K562 (cell line): Measurements from ENCODE around the gene JAK3. TPM values are rescaled to one million over a fixed set of nuclear protein-coding genes. Genes with fewer than 3 reads are reported as not detected.

ENCODE experiments used
- ATAC-seq: fragments of 200-7000 bp; cut with Tn5 transposase; 3 replicates; pipeline ENCODE4 v1.9.1; 2020; ENCODE audit warnings: moderate library complexity
- BruUV-seq: library from RNA; stranded (reverse); fragments of 400-500 nt; replicated peaks from 2 replicates; lab custom pipeline; 2021; lab: Mats Ljungman, UMichigan
- CTCF ChIA-PET: fragments of 300-600 bp; formaldehyde crosslinking; extraction: SDS; loops from one replicate; lab custom pipeline; 2021; ENCODE audit warnings: low intra/inter-chr PET ratio; lab: Yijun Ruan, JAX
- POLR2A ChIA-PET: fragments of 300-600, 350-650 bp; sonication (Branson Sonifier 250); formaldehyde crosslinking; extraction: SDS; loops from one replicate; lab custom pipeline; 2021; ENCODE audit warnings: antibody characterized with exemption, inconsistent platforms; lab: Yijun Ruan, JAX
- DNase-seq, 4 experiments: peaks; one replicate each; pipeline versions ENCODE4 v3.0.0 to v3.0.0-alpha.2; 2011 to 2018; ENCODE audit warnings: low spot score in 3 of 4, mixed read lengths in 3 of 4; ENCODE audit errors: extremely low read depth in 1 of 4
- FAIRE-seq: peaks from 2 replicates; lab custom pipeline; 2011; peaks lifted over from hg19 to GRCh38; lab: Jason Lieb, UNC
- H2AFZ ChIP-seq: 2 replicates; pipeline ENCODE4 v1.6.0; 2011; ENCODE audit warnings: low read depth, low read length, control low read depth, inconsistent platforms
- H3K27ac ChIP-seq: fragments of 200-600 bp; 3 replicates; pipeline ENCODE4 v1.8.0; 2011; ENCODE audit warnings: low read depth, mild to moderate bottlenecking, control low read depth, inconsistent platforms, low read length, moderate library complexity, mixed read lengths; ENCODE audit errors: extremely low read depth
- H3K27me3 ChIP-seq, 2 experiments: fragments of 300-600 bp in 1 of 2; 2 replicates in 1 of 2; 3 replicates in 1 of 2; pipeline versions ENCODE4 v1.6.0 to v1.8.0; 2011; ENCODE audit warnings: inconsistent platforms in 2 of 2, low read length in 2 of 2, mild to moderate bottlenecking in 1 of 2, mixed read lengths in 1 of 2, moderate library complexity in 1 of 2; ENCODE audit not compliant: control insufficient read depth in 2 of 2, insufficient read depth in 2 of 2
- H3K36me3 ChIP-seq: fragments of 300-600 bp; 3 replicates; pipeline ENCODE4 v1.8.0; 2011; ENCODE audit warnings: mild to moderate bottlenecking, low read length, inconsistent platforms; ENCODE audit not compliant: control insufficient read depth, insufficient read depth
- H3K4me1 ChIP-seq, 2 experiments: fragments of 200-600 bp in 1 of 2; replicated peaks in 1 of 2; 2 replicates in 1 of 2; 3 replicates in 1 of 2; pipeline versions ENCODE4 v1.5.1 to v1.8.0; 2011; ENCODE audit warnings: inconsistent platforms in 2 of 2, low read length in 2 of 2, mild to moderate bottlenecking in 1 of 2, mixed read lengths in 1 of 2, moderate library complexity in 1 of 2; ENCODE audit not compliant: control insufficient read depth in 2 of 2, insufficient read depth in 2 of 2
- H3K4me2 ChIP-seq: 2 replicates; pipeline ENCODE4 v1.6.1; 2011; ENCODE audit warnings: low read length, control low read depth, inconsistent platforms, mixed read lengths; ENCODE audit not compliant: insufficient read depth
- H3K4me3 ChIP-seq: fragments of 200-600 bp; sonication (generic), shearing (Covaris generic); 2 replicates; pipeline ENCODE4 v1.5.1; 2016; ENCODE audit warnings: control low read depth, inconsistent platforms
- H3K79me2 ChIP-seq: fragments of 200-600 bp; 3 replicates; pipeline ENCODE4 v1.8.0; 2011; ENCODE audit warnings: low read length, inconsistent platforms; ENCODE audit not compliant: control insufficient read depth, insufficient read depth
- H3K9ac ChIP-seq, 2 experiments: 2 replicates each; pipeline versions ENCODE4 v1.6.0 to v1.6.1; 2011; ENCODE audit warnings: low read depth in 2 of 2, low read length in 2 of 2, control low read depth in 1 of 2, inconsistent platforms in 1 of 2, mild to moderate bottlenecking in 1 of 2, mixed read lengths in 1 of 2; ENCODE audit not compliant: insufficient read depth in 1 of 2
- H3K9me1 ChIP-seq: one replicate; pipeline ENCODE4 v1.6.0; 2011; ENCODE audit warnings: inconsistent platforms, mild to moderate bottlenecking, low read length, moderate library complexity; ENCODE audit not compliant: control insufficient read depth, insufficient read depth
- H3K9me3 ChIP-seq: replicated peaks from 2 replicates; pipeline ENCODE4 v1.5.1; 2011; ENCODE audit warnings: low read depth, low read length, inconsistent platforms; ENCODE audit not compliant: control insufficient read depth, insufficient read depth
- H4K20me1 ChIP-seq: replicated peaks from 2 replicates; pipeline ENCODE4 v1.6.1; 2011; ENCODE audit warnings: low read length, inconsistent platforms, mixed read lengths; ENCODE audit not compliant: control insufficient read depth, insufficient read depth
- CCNT2 ChIP-seq: IDR thresholded peaks from 2 replicates; pipeline ENCODE4 v1.6.1; 2011; ENCODE audit warnings: borderline replicate concordance, low read depth, mild to moderate bottlenecking, moderate library complexity, mixed read lengths, low read length; ENCODE audit not compliant: insufficient read length; ENCODE audit errors: extremely low read depth
- HMGN3 ChIP-seq: IDR thresholded peaks from 2 replicates; pipeline ENCODE4 v1.6.1; 2011; ENCODE audit warnings: borderline replicate concordance, low read depth, mild to moderate bottlenecking, mixed read lengths, low read length; ENCODE audit not compliant: insufficient read length; ENCODE audit errors: extremely low read depth
- NCOR1 ChIP-seq: fragments of 450-650 bp; IDR thresholded peaks from 2 replicates; pipeline ENCODE4 v1.6.1; 2016; ENCODE audit warnings: mild to moderate bottlenecking, moderate library complexity
- NRF1 ChIP-seq, 2 experiments: fragments of 450-650 bp; IDR thresholded peaks in 1 of 2; conservative IDR thresholded peaks in 1 of 2; 2 replicates each; pipeline ENCODE4 v1.6.1; 2014; ENCODE audit warnings: mild to moderate bottlenecking in 2 of 2
- SMARCC2 ChIP-seq: fragments of 450-650 bp; IDR thresholded peaks from 2 replicates; pipeline ENCODE4 v1.6.1; 2017; ENCODE audit warnings: antibody characterized with exemption, moderate library complexity, mild to moderate bottlenecking, low read depth
- SP1 ChIP-seq: sonication (generic); formaldehyde crosslinking; IDR thresholded peaks from 2 replicates; pipeline ENCODE4 v1.8.1; 2022; ENCODE audit warnings: mild to moderate bottlenecking, missing genetic modification reagents
- TSC22D4 ChIP-seq: fragments of 450-650 bp; IDR thresholded peaks from 2 replicates; pipeline ENCODE4 v1.6.1; 2016; ENCODE audit warnings: missing genetic modification characterization, missing biosample characterization, control low read depth
- ZBTB7A ChIP-seq: IDR thresholded peaks from 2 replicates; pipeline ENCODE4 v1.6.1; 2011; ENCODE audit warnings: low read depth, mild to moderate bottlenecking, low read length, moderate library complexity, borderline replicate concordance; ENCODE audit not compliant: control insufficient read depth
- ZNF316 ChIP-seq: fragments of 450-650 bp; IDR thresholded peaks from 2 replicates; pipeline ENCODE4 v1.6.1; 2016
- WGBS: fragments of 100-300 bp; shearing (Covaris generic); methylation state at CpG from one replicate; pipeline ENCODE4 v1.1.6; 2016; ENCODE audit warnings: low coverage, mixed read lengths; ENCODE audit not compliant: insufficient coverage; ENCODE audit errors: missing lambda C conversion rate; 5-methylcytosine and 5-hydroxymethylcytosine counted together
- in situ Hi-C: fragments of 300-500 bp; cut with MboI; formaldehyde crosslinking; loops from 4 replicates; pipeline ENCODE4 v1.15.0; 2018; ENCODE audit warnings: inconsistent platforms, mixed read lengths
- intact Hi-C: fragments of 100-400 bp; cut with micrococcal nuclease; formaldehyde crosslinking; loops from 2 replicates; pipeline ENCODE4 v1.14.2; 2022
- polyA plus RNA-seq, 8 experiments: library from polyadenylated mRNA; depleted of rRNA in 4 of 8; stranded (reverse) in 5 of 8; unstranded in 3 of 8; fragments of >200 nt; fragmentation: Nextera tagmentation in 2 of 8; fragmentation: Illumina TruSeq in 1 of 8; extraction: Ambion mirVana in 2 of 8; extraction: Trizol in 1 of 8; gene quantifications; 2 replicates each; pipeline versions ENCODE4 v1.2.1 to v1.2.3, GENCODE V29; 2011 to 2014; ENCODE audit warnings: inconsistent platforms in 1 of 8, missing spikeins in 1 of 8
- total RNA-seq, 7 experiments: library from RNA; depleted of rRNA in 6 of 7; stranded (reverse); fragments of >200 nt in 6 of 7; fragmentation: Illumina TruSeq in 2 of 7; extraction: Trizol in 2 of 7; gene quantifications; 2 replicates each; pipeline versions ENCODE4 v1.2.1 to v1.2.3, GENCODE V29; 2011 to 2021; ENCODE audit warnings: low replicate concordance in 1 of 7
- TF ChIP-seq, protein P1 (sequence below): sonication (generic); formaldehyde crosslinking; IDR thresholded peaks from 2 replicates; pipeline ENCODE4 v1.8.1; 2023; ENCODE audit warnings: mild to moderate bottlenecking, missing genetic modification reagents
- TF ChIP-seq, protein P2 (sequence below): sonication (generic); formaldehyde crosslinking; IDR thresholded peaks from 2 replicates; pipeline ENCODE4 v1.8.0; 2022; ENCODE audit warnings: mild to moderate bottlenecking, missing genetic modification reagents
- TF ChIP-seq, protein P3 (sequence below), 2 experiments: fragments of 450-650 bp; IDR thresholded peaks; 2 replicates each; pipeline ENCODE4 v1.6.1; 2016
- TF ChIP-seq, protein P4 (sequence below): fragments of 250-450 bp; sonication (Bioruptor Pico); IDR thresholded peaks from 2 replicates; pipeline ENCODE4 v1.8.0; 2022; ENCODE audit warnings: inconsistent platforms

The JAK3 gene
- total and polyA plus RNA-seq, 9 of the 15 experiments (the other 6 are each of a cell fraction or from before 2014, with no cell fraction given): 0.01 to 0.18 (median 0.07) TPM; not detected in 1

DNA sequence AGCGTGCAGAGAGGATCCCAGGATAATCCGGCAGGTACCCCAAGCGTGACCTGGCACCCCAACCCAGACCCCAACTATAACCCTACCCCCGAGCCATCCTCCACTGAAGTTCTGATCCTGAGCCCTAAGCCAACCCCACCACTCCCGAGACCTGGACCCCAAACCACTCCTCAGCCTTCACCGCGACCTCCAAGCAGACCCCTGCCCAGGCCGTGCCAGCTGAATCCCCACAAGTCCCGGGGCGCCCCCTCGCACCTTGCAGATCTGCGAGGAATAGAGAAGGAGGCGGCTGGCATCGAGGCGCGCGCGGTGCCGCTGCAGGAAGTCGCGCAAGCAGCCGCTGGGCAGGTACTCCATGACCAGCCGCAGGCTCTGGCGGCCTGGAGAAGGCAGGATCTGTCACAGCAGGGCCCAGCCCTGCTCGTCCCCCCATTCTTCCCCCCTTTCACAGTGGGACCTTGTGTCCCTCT is 16.3 kb downstream of the JAK3 start:
- peak; percentile 17 for TF ChIP-seq CCNT2
- no peak for TF ChIP-seq TSC22D4 (tag)
- TF ChIP-seq NRF1 (conservative IDR thresholded peaks at IDR 0.05 in 1 of 2, IDR thresholded peaks at IDR 0.05 in 1 of 2): peak; percentile 15 to 17; a peak in 1 of 4 replicates
- TF ChIP-seq ZNF316: 0 out of 2 replicates have a peak, but pooled peaks have one; percentile 22
- peak; percentile 11 for TF ChIP-seq HMGN3
- TF ChIP-seq, protein P1, sequence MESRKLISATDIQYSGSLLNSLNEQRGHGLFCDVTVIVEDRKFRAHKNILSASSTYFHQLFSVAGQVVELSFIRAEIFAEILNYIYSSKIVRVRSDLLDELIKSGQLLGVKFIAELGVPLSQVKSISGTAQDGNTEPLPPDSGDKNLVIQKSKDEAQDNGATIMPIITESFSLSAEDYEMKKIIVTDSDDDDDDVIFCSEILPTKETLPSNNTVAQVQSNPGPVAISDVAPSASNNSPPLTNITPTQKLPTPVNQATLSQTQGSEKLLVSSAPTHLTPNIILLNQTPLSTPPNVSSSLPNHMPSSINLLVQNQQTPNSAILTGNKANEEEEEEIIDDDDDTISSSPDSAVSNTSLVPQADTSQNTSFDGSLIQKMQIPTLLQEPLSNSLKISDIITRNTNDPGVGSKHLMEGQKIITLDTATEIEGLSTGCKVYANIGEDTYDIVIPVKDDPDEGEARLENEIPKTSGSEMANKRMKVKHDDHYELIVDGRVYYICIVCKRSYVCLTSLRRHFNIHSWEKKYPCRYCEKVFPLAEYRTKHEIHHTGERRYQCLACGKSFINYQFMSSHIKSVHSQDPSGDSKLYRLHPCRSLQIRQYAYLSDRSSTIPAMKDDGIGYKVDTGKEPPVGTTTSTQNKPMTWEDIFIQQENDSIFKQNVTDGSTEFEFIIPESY: peak; percentile 98
- TF ChIP-seq, protein P2, sequence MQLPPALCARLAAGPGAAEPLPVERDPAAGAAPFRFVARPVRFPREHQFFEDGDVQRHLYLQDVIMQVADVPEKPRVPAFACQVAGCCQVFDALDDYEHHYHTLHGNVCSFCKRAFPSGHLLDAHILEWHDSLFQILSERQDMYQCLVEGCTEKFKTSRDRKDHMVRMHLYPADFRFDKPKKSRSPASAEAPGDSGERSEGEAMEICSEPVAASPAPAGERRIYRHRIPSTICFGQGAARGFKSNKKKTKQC (CRISPR knock-in tag): 0 out of 2 replicates have a peak, but pooled peaks have one; percentile 48
- TF ChIP-seq, protein P3, sequence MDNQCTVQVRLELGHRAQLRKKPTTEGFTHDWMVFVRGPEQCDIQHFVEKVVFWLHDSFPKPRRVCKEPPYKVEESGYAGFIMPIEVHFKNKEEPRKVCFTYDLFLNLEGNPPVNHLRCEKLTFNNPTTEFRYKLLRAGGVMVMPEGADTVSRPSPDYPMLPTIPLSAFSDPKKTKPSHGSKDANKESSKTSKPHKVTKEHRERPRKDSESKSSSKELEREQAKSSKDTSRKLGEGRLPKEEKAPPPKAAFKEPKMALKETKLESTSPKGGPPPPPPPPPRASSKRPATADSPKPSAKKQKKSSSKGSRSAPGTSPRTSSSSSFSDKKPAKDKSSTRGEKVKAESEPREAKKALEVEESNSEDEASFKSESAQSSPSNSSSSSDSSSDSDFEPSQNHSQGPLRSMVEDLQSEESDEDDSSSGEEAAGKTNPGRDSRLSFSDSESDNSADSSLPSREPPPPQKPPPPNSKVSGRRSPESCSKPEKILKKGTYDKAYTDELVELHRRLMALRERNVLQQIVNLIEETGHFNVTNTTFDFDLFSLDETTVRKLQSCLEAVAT (IDR thresholded peaks at IDR 0.05): peak in 1 of 2 experiments; percentile 36; a peak in 1 of 4 replicates
- TF ChIP-seq SP1: 0 out of 2 replicates have a peak, but pooled peaks have one; percentile 8
- TF ChIP-seq ZBTB7A: peak; percentile 43; the same call in 1 of the 2 replicates
- TF ChIP-seq SMARCC2: no peak
- TF ChIP-seq, protein P4, sequence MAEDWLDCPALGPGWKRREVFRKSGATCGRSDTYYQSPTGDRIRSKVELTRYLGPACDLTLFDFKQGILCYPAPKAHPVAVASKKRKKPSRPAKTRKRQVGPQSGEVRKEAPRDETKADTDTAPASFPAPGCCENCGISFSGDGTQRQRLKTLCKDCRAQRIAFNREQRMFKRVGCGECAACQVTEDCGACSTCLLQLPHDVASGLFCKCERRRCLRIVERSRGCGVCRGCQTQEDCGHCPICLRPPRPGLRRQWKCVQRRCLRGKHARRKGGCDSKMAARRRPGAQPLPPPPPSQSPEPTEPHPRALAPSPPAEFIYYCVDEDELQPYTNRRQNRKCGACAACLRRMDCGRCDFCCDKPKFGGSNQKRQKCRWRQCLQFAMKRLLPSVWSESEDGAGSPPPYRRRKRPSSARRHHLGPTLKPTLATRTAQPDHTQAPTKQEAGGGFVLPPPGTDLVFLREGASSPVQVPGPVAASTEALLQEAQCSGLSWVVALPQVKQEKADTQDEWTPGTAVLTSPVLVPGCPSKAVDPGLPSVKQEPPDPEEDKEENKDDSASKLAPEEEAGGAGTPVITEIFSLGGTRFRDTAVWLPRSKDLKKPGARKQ (CRISPR knock-in tag): 0 out of 2 replicates have a peak, but pooled peaks have one; percentile 66
- no peak for TF ChIP-seq NCOR1
- in situ Hi-C loops: no loop called here
- WGBS: 40% methylated on average over 25 of the region's 25 CpGs
- FAIRE-seq: no peak
- Histone ChIP-seq H3K36me3 (no peaks in the 10 kb centered on the region), H3K9ac (peak overlapping the region; percentile 50 to 93; a peak in 3 of 4 replicates), H3K9me1 (no peaks in the 10 kb centered on the region), H3K4me3 (peak overlapping the region; percentile 42), H3K27me3 (peaks cover 2 to 12% of the 10 kb centered on the region in 2 experiments; a peak in 3 of 5 replicates), H3K9me3 (no peaks in the 10 kb centered on the region), H3K4me1 (peaks cover 4 to 34% of the 10 kb centered on the region in 2 experiments; a peak in 3 of 5 replicates), H4K20me1 (peaks cover 5% of the 10 kb centered on the region; the same call in 1 of the 2 replicates), H3K79me2 (no peaks in the 10 kb centered on the region), H3K27ac (no peak overlapping the region; the same call in 2 of the 3 replicates), H2AFZ (peak overlapping the region; percentile 98), H3K4me2 (peak overlapping the region; percentile 95)
- BruUV-seq: no TSS peak
- ChIA-PET CTCF (no interaction called here), POLR2A (no interaction called here)
- DNase-seq: no peak
- intact Hi-C loops: no loop called here
- no peak for ATAC-seq
